Rectal smooth muscle tissue (tissue), 1 donor: ENCODE results near the gene KIF18B.
A peak's percentile ranks its signal among the peaks of the same experiment; 100 is the strongest.

Source experiments
- H3K27ac ChIP-seq: one replicate; pipeline ENCODE4 v1.7.0; 2013; ENCODE audit warnings: low read depth, low read length, inconsistent platforms
- H3K27me3 ChIP-seq: one replicate; pipeline ENCODE4 v1.7.0; 2013; ENCODE audit warnings: low read length; ENCODE audit not compliant: control insufficient read depth, insufficient read depth
- H3K36me3 ChIP-seq: one replicate; pipeline ENCODE4 v1.7.0; 2013; ENCODE audit warnings: low read length; ENCODE audit not compliant: control insufficient read depth, insufficient read depth
- H3K4me1 ChIP-seq: one replicate; pipeline ENCODE4 v1.7.0; 2013; ENCODE audit warnings: low read length; ENCODE audit not compliant: control insufficient read depth, insufficient read depth
- H3K4me3 ChIP-seq: one replicate; pipeline ENCODE4 v1.7.0; 2013; ENCODE audit warnings: low read length
- H3K9ac ChIP-seq: one replicate; pipeline ENCODE4 v1.7.0; 2013; ENCODE audit warnings: low read length

Gene KIF18B

GRCh38 chr17:44877121-44877520 is 70.5 kb downstream of the KIF18B start:
- peaks cover 30% of the 10 kb centered on the region for H3K36me3 ChIP-seq
- peaks cover 8% of the 10 kb centered on the region for H3K4me1 ChIP-seq
- peak overlapping the region; percentile 8 for H3K27ac ChIP-seq
- H3K4me3 ChIP-seq: no peak overlapping the region
- H3K9ac ChIP-seq: no peak overlapping the region
- no peaks in the 10 kb centered on the region for H3K27me3 ChIP-seq

- Histone ChIP-seq H3K27me3 (no peaks in the 10 kb centered on the region), H3K4me1 (peaks cover 13% of the 10 kb centered on the region), H3K4me3 (no peak overlapping the region), H3K36me3 (peaks cover 30% of the 10 kb centered on the region), H3K27ac (no peak overlapping the region), H3K9ac (no peak overlapping the region)
Measured at GRCh38 chr17:44875761-44876160, 71.8 kb downstream of the KIF18B start.
